Thymus (tissue), 2 donors: ENCODE measurements around the gene ASNS. TPM values are rescaled to one million over a fixed set of nuclear protein-coding genes. Genes with fewer than 3 reads are reported as not detected.

Source experiments
- polyA plus RNA-seq: library from polyadenylated mRNA; stranded (reverse); fragments of 200-250 nt; gene quantifications from one replicate; pipeline ENCODE4 v1.2.3, GENCODE V29; 2013
- total RNA-seq: library from RNA; stranded (reverse); fragments of 120-200 nt; gene quantifications from one replicate; pipeline ENCODE4 v1.2.4, GENCODE V29; 2013
- donor health status: healthy.

Gene ASNS
- total and polyA plus RNA-seq, 2 donors = 11.1 to 58.5 TPM

Other genes with a start within 250 kb of the ASNS start
- 0.61 TPM for gene TAC1, start 140.3 kb downstream of the ASNS start, total RNA-seq
- gene TAC1, start 140.3 kb downstream of the ASNS start, polyA plus RNA-seq = 2.1 TPM
- gene OCM2, start 117.8 kb upstream of the ASNS start, total RNA-seq = not detected
- gene OCM2, start 117.8 kb upstream of the ASNS start, polyA plus RNA-seq = 0.14 TPM
- gene LMTK2, start 234.5 kb upstream of the ASNS start, total RNA-seq = 5.4 TPM
- gene LMTK2, start 234.5 kb upstream of the ASNS start, polyA plus RNA-seq = 4.4 TPM